ENCODE measurements around the gene TMEM106C.

TMEM106C gene

GRCh38 chr12:47980779-47981495 is 17.5 kb downstream of the TMEM106C start:
- no peak for DNase-seq

- no peak for DNase-seq
These were observed 18.3 kb downstream of the TMEM106C start for GRCh38 chr12:47981496-47982260.

- DNase-seq = no peak
These were observed 18.9 kb downstream of the TMEM106C start for GRCh38 chr12:47982311-47982710.

- no peak for DNase-seq
These were observed 19.4 kb downstream of the TMEM106C start for GRCh38 chr12:47982770-47983169.

GRCh38 chr12:47983541-47984115 is 20.2 kb downstream of the TMEM106C start:
- no peak for DNase-seq

GRCh38 chr12:47984331-47984801 is 21.0 kb downstream of the TMEM106C start:
- no peak for DNase-seq

- no peak for DNase-seq
These were observed 22.3 kb downstream of the TMEM106C start for GRCh38 chr12:47985596-47986290.

- no peak for DNase-seq
These were observed 22.9 kb downstream of the TMEM106C start for GRCh38 chr12:47986291-47986660.

- no peak for DNase-seq
These were observed 23.4 kb downstream of the TMEM106C start for GRCh38 chr12:47986832-47987231.

GRCh38 chr12:47987411-47988072 is 24.1 kb downstream of the TMEM106C start:
- DNase-seq = no peak

- no peak for DNase-seq
These were observed 25.0 kb downstream of the TMEM106C start for GRCh38 chr12:47988073-47989022.

GRCh38 chr12:47989023-47989417 is 25.6 kb downstream of the TMEM106C start:
- DNase-seq = no peak

GRCh38 chr12:47989666-47990065 is 26.3 kb downstream of the TMEM106C start:
- DNase-seq = no peak

- peak; percentile 19 for DNase-seq
These were observed 27.1 kb downstream of the TMEM106C start for GRCh38 chr12:47990351-47991105.

GRCh38 chr12:47991106-47992061 is 28.0 kb downstream of the TMEM106C start:
- DNase-seq = no peak

GRCh38 chr12:47992776-47993175 is 29.4 kb downstream of the TMEM106C start:
- DNase-seq = no peak

GRCh38 chr12:47993491-47993890 is 30.1 kb downstream of the TMEM106C start:
- DNase-seq = no peak

GRCh38 chr12:47995981-47996401 is 32.6 kb downstream of the TMEM106C start:
- no peak for DNase-seq

GRCh38 chr12:47997321-47997720 is 33.9 kb downstream of the TMEM106C start:
- DNase-seq = no peak

- no peak for DNase-seq
These were observed 36.4 kb downstream of the TMEM106C start for GRCh38 chr12:47999816-48000215.
